ENCODE data around the gene FGGY. TPM values are rescaled to one million over a fixed set of nuclear protein-coding genes. Genes with fewer than 3 reads are reported as not detected.

Gene FGGY
- total and polyA plus RNA-seq, 11 donors, result 7.2 to 42.9 (median 32.0) TPM

DNA sequence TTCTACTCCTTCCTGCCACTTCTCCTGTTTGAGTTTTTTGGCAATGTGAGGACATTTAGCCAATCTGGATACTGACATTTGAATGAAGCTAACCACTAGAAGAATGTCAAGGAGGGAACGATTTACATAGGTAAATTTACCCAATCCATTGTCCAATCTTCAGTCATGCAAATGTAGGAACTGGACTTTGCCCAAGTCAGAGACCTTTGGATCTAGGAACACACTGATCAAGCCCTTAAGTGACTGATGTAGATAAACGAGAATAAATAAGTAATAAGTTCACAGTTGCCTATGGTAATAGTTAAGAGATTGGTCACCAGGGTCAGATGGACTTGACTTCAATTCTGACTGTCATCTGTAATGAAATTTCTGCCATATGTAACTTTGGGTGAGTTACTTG lies 177.6 kb downstream of the FGGY start:
- Histone ChIP-seq H3K27me3 (no peaks in the 10 kb centered on the region), H3K9me3 (peaks cover 0 to 6% (median 0%) of the 10 kb centered on the region in 12 donors), H3K4me1 (peaks cover 0 to 9% (median 0%) of the 10 kb centered on the region in 12 donors), H3K27ac (no peak overlapping the region), H3K4me3 (no peak overlapping the region), H3K36me3 (no peaks in the 10 kb centered on the region)
- TF ChIP-seq, protein P1, sequence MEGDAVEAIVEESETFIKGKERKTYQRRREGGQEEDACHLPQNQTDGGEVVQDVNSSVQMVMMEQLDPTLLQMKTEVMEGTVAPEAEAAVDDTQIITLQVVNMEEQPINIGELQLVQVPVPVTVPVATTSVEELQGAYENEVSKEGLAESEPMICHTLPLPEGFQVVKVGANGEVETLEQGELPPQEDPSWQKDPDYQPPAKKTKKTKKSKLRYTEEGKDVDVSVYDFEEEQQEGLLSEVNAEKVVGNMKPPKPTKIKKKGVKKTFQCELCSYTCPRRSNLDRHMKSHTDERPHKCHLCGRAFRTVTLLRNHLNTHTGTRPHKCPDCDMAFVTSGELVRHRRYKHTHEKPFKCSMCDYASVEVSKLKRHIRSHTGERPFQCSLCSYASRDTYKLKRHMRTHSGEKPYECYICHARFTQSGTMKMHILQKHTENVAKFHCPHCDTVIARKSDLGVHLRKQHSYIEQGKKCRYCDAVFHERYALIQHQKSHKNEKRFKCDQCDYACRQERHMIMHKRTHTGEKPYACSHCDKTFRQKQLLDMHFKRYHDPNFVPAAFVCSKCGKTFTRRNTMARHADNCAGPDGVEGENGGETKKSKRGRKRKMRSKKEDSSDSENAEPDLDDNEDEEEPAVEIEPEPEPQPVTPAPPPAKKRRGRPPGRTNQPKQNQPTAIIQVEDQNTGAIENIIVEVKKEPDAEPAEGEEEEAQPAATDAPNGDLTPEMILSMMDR (IDR thresholded peaks at IDR 0.05), result no peak
- TF ChIP-seq POLR2A (IDR thresholded peaks at IDR 0.05), result no peak
- no peak for ATAC-seq
- intact Hi-C loops (cut with DNase I), result no loop called here
- DNase-seq, result no peak
- 82 to 91% (median 85%) methylated on average over 2 of the region's 2 CpGs for WGBS, 4 donors

DNA sequence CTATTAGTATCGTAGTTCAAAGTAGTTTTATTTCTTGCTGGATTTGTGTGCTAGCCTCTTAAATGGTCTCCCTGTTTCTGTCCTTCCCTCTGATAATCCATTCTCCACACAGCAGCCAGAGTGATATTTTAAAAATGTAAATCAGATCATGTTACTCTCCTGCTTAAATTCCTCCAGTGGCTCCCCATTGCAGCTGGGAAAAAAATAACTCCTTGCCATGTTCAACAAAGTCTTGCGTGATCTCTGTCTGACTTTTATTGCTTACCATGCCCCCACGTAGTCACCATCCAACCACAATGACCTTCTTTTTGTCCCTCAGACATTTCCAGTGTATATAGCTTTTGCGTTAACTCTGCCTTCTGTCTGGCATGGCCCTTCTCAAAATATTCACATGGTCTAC lies 178.8 kb downstream of the FGGY start:
- Histone ChIP-seq H3K36me3 (no peaks in the 10 kb centered on the region), H3K27me3 (no peaks in the 10 kb centered on the region), H3K4me3 (no peak overlapping the region), H3K9me3 (no peaks in the 10 kb centered on the region), H3K27ac (no peak overlapping the region), H3K4me1 (peaks cover 0 to 9% (median 0%) of the 10 kb centered on the region in 12 donors)
- intact Hi-C loops (cut with DNase I), result no loop called here
- ATAC-seq (no peak), DNase-seq (no peak)
- WGBS, 4 donors, result 93 to 97% (median 94%) methylated on average over 4 of the region's 4 CpGs
- TF ChIP-seq, protein P1 (IDR thresholded peaks at IDR 0.05), result no peak
- no peak for TF ChIP-seq POLR2A (IDR thresholded peaks at IDR 0.05)

DNA sequence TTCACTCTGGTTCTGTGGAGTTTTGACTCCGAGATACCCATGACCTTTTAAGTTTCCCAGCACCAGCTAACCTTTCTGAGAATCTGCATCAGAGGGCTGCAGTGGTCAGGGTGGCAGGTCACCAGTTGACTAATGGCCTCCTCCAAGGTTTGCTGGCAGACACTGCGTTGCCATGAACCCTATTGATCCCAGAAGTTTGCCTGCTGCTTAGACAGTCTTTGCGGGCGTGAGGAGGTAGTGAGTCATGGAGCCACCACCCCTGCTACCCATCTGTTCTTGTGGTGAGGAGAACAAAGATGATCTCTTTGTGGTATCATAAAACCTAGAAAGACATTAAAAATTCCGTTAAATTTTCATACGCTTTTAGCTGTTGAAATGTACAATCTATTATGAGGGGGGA lies 180.4 kb downstream of the FGGY start:
- Histone ChIP-seq H3K9me3 (no peaks in the 10 kb centered on the region), H3K36me3 (no peaks in the 10 kb centered on the region), H3K4me1 (peaks cover 0 to 15% (median 2%) of the 10 kb centered on the region in 12 donors), H3K4me3 (no peak overlapping the region), H3K27ac (no peak overlapping the region), H3K27me3 (no peaks in the 10 kb centered on the region)
- WGBS, 4 donors, result 91 to 97% (median 97%) methylated on average over 6 of the region's 6 CpGs
- ATAC-seq (no peak), DNase-seq (no peak)
- TF ChIP-seq, protein P1 (IDR thresholded peaks at IDR 0.05), result no peak
- TF ChIP-seq POLR2A (IDR thresholded peaks at IDR 0.05), result no peak
- intact Hi-C loops (cut with DNase I), result no loop called here

DNA sequence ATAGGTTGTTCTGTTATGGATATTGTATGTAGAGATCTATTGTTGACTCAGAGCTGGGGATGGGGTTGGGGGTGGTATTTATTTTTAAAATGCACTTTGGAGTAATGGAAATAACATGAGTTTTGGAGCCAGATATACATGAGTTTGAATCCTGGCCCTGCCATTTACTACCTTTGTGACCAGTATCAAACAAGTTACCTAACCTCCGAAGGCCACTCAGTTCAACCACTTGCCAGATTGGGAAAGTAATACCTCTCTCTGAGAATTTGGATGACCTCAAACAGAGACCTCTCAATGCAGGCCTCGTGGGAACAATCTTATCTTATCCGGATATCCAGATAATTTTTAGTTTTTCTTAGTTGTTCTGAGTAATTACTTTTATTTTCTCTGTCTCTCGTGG lies 181.0 kb downstream of the FGGY start:
- intact Hi-C loops (cut with DNase I), result no loop called here
- Histone ChIP-seq H3K9me3 (no peaks in the 10 kb centered on the region), H3K4me1 (peaks cover 0 to 18% (median 2%) of the 10 kb centered on the region in 12 donors), H3K4me3 (no peak overlapping the region), H3K27me3 (no peaks in the 10 kb centered on the region), H3K27ac (no peak overlapping the region), H3K36me3 (no peaks in the 10 kb centered on the region)
- ATAC-seq, result no peak
- WGBS, 4 donors, result 61 to 72% (median 68%) methylated on average over 4 of the region's 4 CpGs
- TF ChIP-seq POLR2A (IDR thresholded peaks at IDR 0.05), result no peak
- TF ChIP-seq, protein P1 (IDR thresholded peaks at IDR 0.05), result no peak
- no peak for DNase-seq
